ENCODE measurements around the gene PXYLP1.
"Not testable (repeated sequence)": the region's sequence is repeated elsewhere in the genome, so short reads cannot be mapped to it uniquely, and the experiment has no call there.

PXYLP1 gene

DNA sequence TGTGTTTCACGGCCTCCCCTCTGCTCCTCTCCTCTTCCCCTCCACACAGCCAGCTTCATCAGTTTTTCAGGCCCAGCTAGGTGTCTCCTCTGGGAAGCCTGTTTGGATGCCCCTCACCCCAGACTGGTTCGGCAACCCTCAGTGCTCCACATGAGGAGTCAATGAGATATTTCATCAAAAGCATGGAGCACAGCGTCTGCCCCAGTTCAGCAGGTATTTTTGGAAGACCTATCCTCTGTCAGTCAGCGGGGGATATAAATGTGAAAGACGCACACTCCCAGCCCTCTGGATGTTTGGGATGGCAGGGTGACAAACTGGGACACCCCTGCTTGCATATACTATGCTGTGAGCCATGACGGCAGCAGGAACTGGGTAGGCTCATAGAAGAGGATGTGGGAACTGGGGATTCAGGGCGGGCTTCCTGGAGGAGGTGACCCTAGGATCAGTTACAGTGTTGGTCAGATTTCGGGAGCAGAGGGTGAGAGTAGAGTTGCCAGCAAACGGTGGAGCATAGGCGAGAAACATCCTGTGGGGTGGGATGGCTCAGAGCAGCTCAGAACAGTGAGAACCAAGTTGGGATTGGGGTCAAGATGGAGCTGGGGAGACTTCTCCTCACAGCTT lies 42.9 kb downstream of the PXYLP1 start:
- DNase-seq = no peak

GRCh38 chr3:141275032-141275422 lies 43.4 kb downstream of the PXYLP1 start:
- DNase-seq = peak; percentile 26

GRCh38 chr3:141275511-141275910 lies 43.9 kb downstream of the PXYLP1 start:
- DNase-seq = no peak

GRCh38 chr3:141275973-141276372 lies 44.3 kb downstream of the PXYLP1 start:
- DNase-seq = no peak

GRCh38 chr3:141276398-141276797 lies 44.8 kb downstream of the PXYLP1 start:
- no peak for DNase-seq

DNA sequence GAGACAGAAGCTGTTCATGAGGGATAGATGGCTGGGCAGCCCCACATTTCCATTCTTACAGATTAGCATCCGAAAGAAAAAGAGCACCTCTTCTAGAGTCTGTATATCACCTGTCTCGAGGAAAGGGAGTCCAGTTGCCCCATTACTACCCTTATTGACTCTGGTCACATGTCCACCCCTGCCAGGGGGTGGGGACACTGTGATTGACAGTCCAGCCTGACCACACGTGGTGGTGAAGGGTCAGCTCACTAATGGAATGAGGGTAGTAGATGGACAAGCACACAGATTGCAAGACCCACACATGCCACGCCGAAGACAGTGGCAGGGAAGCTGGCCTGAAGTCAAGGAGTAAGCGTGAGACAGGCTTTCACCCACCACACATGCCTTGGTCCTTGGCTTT lies 45.8 kb downstream of the PXYLP1 start:
- DNase-seq = no peak

DNA sequence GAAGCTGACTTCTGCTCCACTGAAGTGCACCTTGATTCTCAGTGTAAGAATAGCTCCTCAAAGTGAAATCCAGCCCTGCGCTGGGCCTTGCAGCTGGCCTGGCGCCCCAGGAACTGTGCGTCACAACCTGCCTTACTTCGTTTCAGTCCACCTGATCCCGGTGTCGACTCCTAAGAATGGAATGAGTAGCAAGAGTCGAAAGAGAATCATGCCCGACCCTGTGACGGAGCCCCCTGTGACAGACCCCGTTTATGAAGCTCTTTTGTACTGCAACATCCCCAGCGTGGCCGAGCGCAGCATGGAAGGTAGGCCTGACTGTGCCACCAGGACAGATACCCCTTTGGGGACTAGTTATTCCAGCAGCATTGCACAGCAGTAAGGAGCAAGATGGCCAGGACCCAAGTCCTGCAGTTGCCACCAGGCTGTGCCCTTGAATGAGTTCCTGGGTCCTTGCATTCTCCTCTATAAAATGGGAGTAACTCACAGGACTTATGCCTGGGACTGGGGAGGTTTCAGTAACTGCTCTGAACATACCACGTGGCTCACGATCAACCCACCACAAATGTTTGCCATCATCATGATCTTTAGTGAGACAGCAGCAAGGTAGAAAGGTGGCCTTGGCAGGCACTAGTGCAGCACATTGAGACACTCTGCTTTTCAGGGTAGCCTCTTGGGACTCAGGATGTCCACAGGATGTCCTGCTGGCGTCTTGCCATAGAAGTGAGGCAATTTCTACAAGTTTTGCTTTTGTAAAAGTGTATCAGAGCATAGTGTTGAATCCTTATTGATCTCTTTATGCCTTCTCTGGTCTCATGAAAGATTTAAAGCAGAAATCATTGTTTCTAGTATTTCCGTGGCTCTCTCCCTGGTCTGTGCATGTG lies 46.8 kb downstream of the PXYLP1 start:
- no peak for DNase-seq

DNA sequence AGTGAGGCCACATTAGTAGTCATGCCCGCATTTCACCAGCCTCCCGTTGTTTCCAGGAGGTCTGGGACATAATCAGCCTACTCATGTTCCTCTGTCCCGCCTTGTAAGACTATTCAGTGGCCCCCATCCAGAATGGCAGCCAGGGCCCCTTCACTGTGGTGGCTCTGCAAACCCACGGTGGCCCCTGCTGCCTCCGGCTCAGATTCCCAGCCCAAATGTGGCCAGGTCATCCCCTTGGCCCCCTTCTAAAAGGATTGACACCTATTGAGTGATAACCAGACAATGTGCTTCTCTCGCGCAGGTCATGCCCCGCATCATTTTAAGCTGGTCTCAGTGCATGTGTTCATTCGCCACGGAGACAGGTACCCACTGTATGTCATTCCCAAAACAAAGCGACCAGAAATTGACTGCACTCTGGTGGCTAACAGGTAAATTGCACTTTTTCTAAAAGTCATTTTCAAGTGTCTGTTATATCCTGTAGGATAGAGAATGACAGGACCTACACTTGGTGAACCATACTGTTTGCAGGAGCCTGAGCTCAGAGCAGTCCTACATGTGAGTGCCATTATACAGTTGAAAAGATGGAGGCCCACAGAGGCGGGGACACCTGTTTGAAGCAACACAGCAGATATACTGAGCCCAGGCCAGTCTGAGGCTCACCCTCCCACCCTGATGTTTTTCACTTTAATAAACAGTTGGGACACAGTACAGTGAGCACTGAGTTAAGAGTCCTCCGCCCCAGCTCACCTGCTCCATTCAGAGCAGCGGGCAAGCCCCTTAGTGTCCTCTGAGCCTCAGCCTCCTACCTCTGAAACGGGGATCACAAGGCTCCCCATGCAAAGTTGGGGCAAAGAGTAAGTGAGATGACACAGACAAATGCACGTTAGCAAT lies 47.7 kb downstream of the PXYLP1 start:
- DNase-seq = peak; percentile 61

GRCh38 chr3:141280086-141280485 lies 48.5 kb downstream of the PXYLP1 start:
- no peak for DNase-seq

GRCh38 chr3:141280690-141281089 lies 49.1 kb downstream of the PXYLP1 start:
- DNase-seq = no peak

DNA sequence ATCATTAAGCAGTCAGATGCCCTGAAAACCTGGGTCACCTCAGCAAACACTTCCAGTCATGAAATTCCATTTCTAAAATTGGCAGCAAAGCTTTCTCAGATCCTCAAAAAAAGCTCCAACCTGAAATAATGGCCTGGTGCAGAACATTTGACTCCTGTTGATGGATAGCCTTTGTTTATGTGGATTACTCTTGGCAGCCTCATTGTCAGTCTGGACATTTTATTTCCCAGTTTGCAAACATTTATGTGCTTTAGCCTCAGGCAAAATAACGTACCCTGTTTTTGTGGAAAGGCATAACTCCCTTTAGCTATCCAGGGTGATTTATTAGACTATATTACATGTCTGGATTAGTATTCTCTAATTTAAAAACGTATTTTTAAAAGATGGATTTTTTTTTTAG lies 53.9 kb downstream of the PXYLP1 start:
- no peak for DNase-seq

DNA sequence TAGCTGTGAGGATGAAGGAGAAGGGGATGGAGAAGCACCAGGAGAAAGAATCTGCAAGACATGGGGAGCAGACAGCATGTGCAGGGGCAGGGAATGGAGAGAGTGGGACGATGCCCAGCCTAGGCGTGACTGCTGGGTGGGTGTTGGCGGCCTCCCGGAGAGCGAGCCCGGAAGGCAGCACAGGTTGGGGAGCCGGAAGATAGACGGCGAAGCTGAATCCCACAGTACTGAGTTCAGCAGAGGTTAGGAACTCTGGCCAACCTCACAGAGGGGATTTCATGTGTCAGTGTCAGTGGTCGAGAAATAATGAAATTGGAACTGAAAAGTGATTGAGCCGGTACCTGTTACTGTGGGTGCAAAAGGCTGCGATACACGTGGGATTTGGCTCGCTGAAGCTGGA lies 55.2 kb downstream of the PXYLP1 start:
- no peak for DNase-seq

DNA sequence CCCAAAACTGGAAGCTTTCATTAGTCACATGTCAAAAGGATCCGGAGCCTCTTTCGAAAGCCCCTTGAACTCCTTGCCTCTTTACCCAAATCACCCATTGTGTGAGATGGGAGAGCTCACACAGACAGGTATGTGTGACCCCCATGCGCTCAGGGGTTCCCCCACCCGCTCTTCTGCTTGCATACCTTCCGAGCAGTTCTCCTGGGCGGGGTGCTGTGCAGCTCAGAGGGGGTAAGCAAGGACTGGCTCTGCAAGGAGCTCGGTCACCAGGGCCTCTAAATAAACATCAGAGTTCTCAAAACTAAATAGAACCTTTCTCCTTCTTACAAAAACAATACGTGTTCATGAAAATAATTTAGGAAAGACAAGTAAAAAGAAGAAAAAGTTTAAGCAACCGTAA lies 55.7 kb downstream of the PXYLP1 start:
- DNase-seq = no peak

GRCh38 chr3:141288336-141288990 lies 56.8 kb downstream of the PXYLP1 start:
- no peak for DNase-seq

DNA sequence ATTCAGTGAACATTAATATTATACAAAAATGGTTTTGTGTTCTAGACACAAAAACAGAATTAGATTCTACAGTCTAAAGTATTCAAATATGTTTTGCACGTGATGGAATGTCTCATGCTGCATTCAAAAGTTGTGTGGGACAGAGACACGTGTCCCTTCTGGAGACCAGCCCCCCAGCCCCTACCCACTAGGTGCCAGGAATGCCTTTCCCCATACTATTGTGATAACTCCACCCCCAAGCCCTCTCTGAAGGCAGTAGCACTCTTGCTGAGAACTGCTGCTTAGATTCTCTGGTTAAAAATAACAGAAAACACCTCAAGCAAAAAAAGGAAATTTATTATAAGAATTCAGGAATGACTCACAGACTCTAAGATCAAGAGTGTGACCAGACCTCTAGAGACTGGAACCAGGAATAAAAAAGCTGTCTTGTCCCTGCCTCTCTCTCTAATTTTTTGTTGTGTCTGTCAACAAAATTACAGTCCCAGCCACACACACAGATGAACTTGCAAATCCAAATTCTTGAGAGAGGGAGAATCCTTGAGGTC lies 57.7 kb downstream of the PXYLP1 start:
- no peak for DNase-seq

GRCh38 chr3:141291559-141292355 lies 60.1 kb downstream of the PXYLP1 start:
- DNase-seq = no peak

- no peak for DNase-seq
These were observed 60.9 kb downstream of the PXYLP1 start for GRCh38 chr3:141292356-141293058.

GRCh38 chr3:141294301-141294700 lies 62.7 kb downstream of the PXYLP1 start:
- peak; percentile 20 for DNase-seq

GRCh38 chr3:141294848-141295247 lies 63.2 kb downstream of the PXYLP1 start:
- no peak for DNase-seq

GRCh38 chr3:141300426-141300825 lies 68.8 kb downstream of the PXYLP1 start:
- DNase-seq = not testable (repeated sequence)

All from CD4-positive, alpha-beta T cell treated with Interleukin-17A for 1 hour (primary cell).